Kidney (tissue), 14 donors: Measurements from ENCODE around the gene DNHD1. TPM values are rescaled to one million over a fixed set of nuclear protein-coding genes. Genes with fewer than 3 reads are reported as not detected.

Source experiments
- DNase-seq, 5 donors: peaks; one replicate each; pipeline ENCODE4 v3.0.0-alpha.2; 2013 to 2020
- FAIRE-seq: peaks from 2 replicates; lab custom pipeline; 2012; peaks lifted over from hg19 to GRCh38; lab: Jason Lieb, UNC
- H3K27ac ChIP-seq, 2 donors: one replicate each; pipeline ENCODE4 v1.7.0; 2013; ENCODE audit warnings: low read depth in 2 of 2, low read length in 2 of 2, inconsistent platforms in 1 of 2
- H3K27me3 ChIP-seq: one replicate; pipeline ENCODE4 v1.7.1; 2013; ENCODE audit warnings: low read length, inconsistent platforms; ENCODE audit not compliant: control insufficient read depth, insufficient read depth
- H3K36me3 ChIP-seq, 3 donors: one replicate each; pipeline versions ENCODE4 v1.7.0 to v1.7.1; 2013; ENCODE audit warnings: low read length in 3 of 3, control low read depth in 1 of 3, inconsistent platforms in 1 of 3; ENCODE audit not compliant: insufficient read depth in 3 of 3, control insufficient read depth in 2 of 3
- H3K4me1 ChIP-seq, 3 donors: one replicate each; pipeline versions ENCODE4 v1.7.0 to v1.7.1; 2013; ENCODE audit warnings: low read length in 3 of 3, inconsistent platforms in 1 of 3, low read depth in 1 of 3; ENCODE audit not compliant: control insufficient read depth in 2 of 3, insufficient read depth in 2 of 3
- H3K4me3 ChIP-seq, 3 donors: one replicate each; pipeline versions ENCODE4 v1.7.0 to v1.8.1; 2013; ENCODE audit warnings: low read length in 3 of 3, control low read depth in 1 of 3, inconsistent platforms in 1 of 3
- H3K9ac ChIP-seq, 3 donors: one replicate each; pipeline versions ENCODE4 v1.7.0 to v1.7.1; 2013; ENCODE audit warnings: low read length in 3 of 3, control low read depth in 1 of 3, inconsistent platforms in 1 of 3
- H3K9me3 ChIP-seq, 3 donors: one replicate each; pipeline versions ENCODE4 v1.7.0 to v1.7.1; 2013; ENCODE audit warnings: low read length in 3 of 3, control low read depth in 1 of 3, inconsistent platforms in 1 of 3; ENCODE audit not compliant: control insufficient read depth in 2 of 3, insufficient read depth in 1 of 3
- intact Hi-C: fragments of 100-400 bp; cut with DNase I; formaldehyde crosslinking; loops from one replicate; pipeline ENCODE4 v1.11.1; 2022
- polyA plus RNA-seq: library from polyadenylated mRNA; stranded (reverse); fragments of 350-450 nt; fragmentation: Illumina TruSeq; extraction: RNeasy Lipid Tissue Mini Kit (QIAGEN cat#74804); gene quantifications from one replicate; pipeline ENCODE4 v1.2.3, GENCODE V29; 2014; ENCODE audit warnings: low read depth, low replicate concordance; ENCODE audit not compliant: insufficient read depth
- total RNA-seq: library from RNA; stranded (reverse); fragmentation: NEBNext Ultra II Directional; extraction: Animal tissue kit (Norgen Biotek cat#: 25700); gene quantifications from one replicate; pipeline ENCODE4 v1.2.1, GENCODE V29; 2021
- TF ChIP-seq, protein P1 (sequence below): IDR thresholded peaks from 3 replicates; pipeline ENCODE4 v1.5.1; 2012; ENCODE audit warnings: mild to moderate bottlenecking, moderate library complexity, borderline replicate concordance; ENCODE audit not compliant: insufficient read depth; ENCODE audit errors: extremely low read depth
- donor health status: control.
- donor health status: control.
- donor health status: control.
- donor health status: control.
- donor health status: control.
- donor health status: DM: yes; HTN: yes; CAD: no.
- donor health status: Normal renal cell carcinoma (clear cell type).

DNHD1 gene
- total and polyA plus RNA-seq, 2 donors from 2014 or later = 3.5 to 10.1 TPM

DNA sequence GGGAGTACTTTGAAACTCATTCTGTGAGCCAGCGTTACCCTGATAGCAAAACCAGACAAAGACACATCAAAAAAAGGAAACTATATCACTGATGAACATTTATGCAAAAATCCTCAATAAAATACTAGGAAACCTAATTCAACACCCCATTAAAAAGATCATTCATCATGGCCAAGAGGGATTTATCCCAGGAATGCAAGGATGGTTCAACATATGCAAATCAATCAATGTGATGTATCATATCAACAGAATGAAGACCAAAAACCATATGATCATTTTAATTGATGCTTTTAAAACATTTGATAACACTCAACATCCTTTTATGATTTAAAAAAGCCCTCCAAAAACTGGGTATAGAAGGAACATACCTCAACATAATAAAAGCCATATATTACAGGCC, 86.5 kb downstream of the DNHD1 start:
- Histone ChIP-seq H3K9me3 (peaks cover 2 to 9% (median 5%) of the 10 kb centered on the region in 3 donors), H3K4me1 (no peaks in the 10 kb centered on the region), H3K27me3 (no peaks in the 10 kb centered on the region), H3K4me3 (no peak overlapping the region), H3K9ac (no peak overlapping the region), H3K36me3 (no peaks in the 10 kb centered on the region), H3K27ac (no peak overlapping the region)
- no peak for DNase-seq
- no peak for FAIRE-seq
- TF ChIP-seq, protein P1, sequence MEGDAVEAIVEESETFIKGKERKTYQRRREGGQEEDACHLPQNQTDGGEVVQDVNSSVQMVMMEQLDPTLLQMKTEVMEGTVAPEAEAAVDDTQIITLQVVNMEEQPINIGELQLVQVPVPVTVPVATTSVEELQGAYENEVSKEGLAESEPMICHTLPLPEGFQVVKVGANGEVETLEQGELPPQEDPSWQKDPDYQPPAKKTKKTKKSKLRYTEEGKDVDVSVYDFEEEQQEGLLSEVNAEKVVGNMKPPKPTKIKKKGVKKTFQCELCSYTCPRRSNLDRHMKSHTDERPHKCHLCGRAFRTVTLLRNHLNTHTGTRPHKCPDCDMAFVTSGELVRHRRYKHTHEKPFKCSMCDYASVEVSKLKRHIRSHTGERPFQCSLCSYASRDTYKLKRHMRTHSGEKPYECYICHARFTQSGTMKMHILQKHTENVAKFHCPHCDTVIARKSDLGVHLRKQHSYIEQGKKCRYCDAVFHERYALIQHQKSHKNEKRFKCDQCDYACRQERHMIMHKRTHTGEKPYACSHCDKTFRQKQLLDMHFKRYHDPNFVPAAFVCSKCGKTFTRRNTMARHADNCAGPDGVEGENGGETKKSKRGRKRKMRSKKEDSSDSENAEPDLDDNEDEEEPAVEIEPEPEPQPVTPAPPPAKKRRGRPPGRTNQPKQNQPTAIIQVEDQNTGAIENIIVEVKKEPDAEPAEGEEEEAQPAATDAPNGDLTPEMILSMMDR = no peak
- intact Hi-C loops = no loop called here

DNA sequence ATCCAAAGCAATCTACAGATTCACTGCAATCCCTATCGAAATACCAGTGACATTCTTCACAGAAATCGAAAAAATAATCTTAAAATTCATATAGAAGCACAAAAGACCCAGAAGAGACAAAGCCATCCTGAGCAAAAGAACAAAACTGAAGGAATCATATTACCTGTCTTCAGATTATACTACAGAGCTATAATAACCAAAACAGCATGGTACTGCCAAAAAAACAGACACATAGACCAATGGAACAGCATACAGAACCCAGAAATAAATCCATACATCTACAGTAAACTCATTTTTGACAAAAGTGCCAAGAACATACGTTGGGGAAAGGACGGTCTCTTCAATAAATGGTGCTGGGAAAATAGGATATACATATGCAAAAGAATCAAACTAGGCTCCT, 87.4 kb downstream of the DNHD1 start:
- intact Hi-C loops = no loop called here
- no peak overlapping the region for H3K4me3 ChIP-seq
- H3K27ac ChIP-seq = no peak overlapping the region
- TF ChIP-seq, protein P1 = no peak
- DNase-seq = no peak
- H3K36me3 ChIP-seq = no peaks in the 10 kb centered on the region
- H3K9ac ChIP-seq = no peak overlapping the region
- H3K9me3 ChIP-seq = peaks cover 2 to 9% (median 5%) of the 10 kb centered on the region in 3 donors
- no peaks in the 10 kb centered on the region for H3K4me1 ChIP-seq
- no peak for FAIRE-seq
- no peaks in the 10 kb centered on the region for H3K27me3 ChIP-seq

DNA sequence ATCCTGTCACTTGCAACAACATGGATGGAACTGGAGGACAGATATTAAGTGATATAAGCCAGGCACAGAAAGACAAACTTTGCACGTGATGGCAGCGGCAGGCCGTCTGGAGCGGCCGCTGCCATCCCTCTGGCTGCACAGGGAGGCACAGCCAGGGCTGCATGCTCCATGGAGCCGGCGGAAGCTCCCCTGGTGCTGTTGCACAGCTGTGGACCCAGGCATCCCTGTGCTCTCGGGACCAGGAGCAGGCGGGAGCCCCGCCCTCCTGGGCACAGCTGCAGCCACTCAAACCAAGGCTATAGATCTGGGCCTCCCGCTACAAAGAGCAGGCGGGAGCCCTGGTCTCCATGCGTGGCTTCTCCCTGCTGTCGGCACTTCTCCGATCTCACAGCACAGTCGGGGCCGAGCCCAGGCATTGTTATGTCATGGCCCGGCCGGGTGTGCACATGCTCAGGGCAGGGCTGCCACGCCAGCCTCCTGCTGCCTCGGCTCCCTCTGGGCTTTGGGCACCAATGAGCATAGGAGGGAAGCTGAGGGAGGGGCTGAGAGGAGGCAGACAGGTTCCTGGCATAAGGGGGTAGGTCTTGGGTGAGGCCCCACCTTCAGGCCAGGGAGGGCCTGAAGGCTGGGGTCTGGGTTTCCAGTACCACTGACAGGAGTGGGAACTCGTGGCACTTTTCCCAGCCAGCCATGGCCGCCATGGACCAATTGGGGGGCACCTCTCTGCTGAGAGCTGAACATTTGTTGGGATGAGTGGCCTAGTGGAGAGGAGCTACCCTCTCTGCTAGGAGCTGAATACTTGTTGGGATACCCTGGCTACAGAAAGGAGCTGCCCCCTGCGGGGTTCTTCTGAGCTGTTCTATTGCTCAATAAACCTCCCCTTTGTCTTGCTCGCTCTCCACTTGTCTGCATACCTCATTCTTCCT, 89.6 kb downstream of the DNHD1 start:
- Histone ChIP-seq H3K4me3 (no peak overlapping the region), H3K9ac (no peak overlapping the region), H3K27ac (no peak overlapping the region), H3K4me1 (no peaks in the 10 kb centered on the region), H3K27me3 (no peaks in the 10 kb centered on the region), H3K36me3 (peaks cover 0 to 5% (median 0%) of the 10 kb centered on the region in 3 donors), H3K9me3 (peaks cover 2 to 9% (median 5%) of the 10 kb centered on the region in 3 donors)
- DNase-seq (peak in 1 of 5 donors; percentile 59), FAIRE-seq (no peak)
- TF ChIP-seq, protein P1 = no peak
- intact Hi-C loops = no loop called here
